HL-60/S4 treated with phorbol 12-myristate 13-acetate at 8.2 ng/mL for 4 days and 3 days (cell line): Measurements from ENCODE around the gene DAPP1.

ENCODE experiments used
- in situ Hi-C: fragments of 300-500 bp; cut with MboI; formaldehyde crosslinking; loops from 2 replicates; pipeline ENCODE4 v1.15.0; 2022; ENCODE audit warnings: low sequenced_read_pairs

Gene DAPP1

GRCh38 chr4:99893029-99893428, 76.4 kb downstream of the DAPP1 start:
- in situ Hi-C loops: loop anchor here (10.0 kb wide), 1 partner anchor 52 kb away; the partner anchor contains the start of gene DNAJB14

- in situ Hi-C loops: loop anchor here (10.0 kb wide), 1 partner anchor 51 kb away; the partner anchor contains the start of gene DNAJB14
Measured at GRCh38 chr4:99893839-99894160, 77.2 kb downstream of the DAPP1 start.

DNA sequence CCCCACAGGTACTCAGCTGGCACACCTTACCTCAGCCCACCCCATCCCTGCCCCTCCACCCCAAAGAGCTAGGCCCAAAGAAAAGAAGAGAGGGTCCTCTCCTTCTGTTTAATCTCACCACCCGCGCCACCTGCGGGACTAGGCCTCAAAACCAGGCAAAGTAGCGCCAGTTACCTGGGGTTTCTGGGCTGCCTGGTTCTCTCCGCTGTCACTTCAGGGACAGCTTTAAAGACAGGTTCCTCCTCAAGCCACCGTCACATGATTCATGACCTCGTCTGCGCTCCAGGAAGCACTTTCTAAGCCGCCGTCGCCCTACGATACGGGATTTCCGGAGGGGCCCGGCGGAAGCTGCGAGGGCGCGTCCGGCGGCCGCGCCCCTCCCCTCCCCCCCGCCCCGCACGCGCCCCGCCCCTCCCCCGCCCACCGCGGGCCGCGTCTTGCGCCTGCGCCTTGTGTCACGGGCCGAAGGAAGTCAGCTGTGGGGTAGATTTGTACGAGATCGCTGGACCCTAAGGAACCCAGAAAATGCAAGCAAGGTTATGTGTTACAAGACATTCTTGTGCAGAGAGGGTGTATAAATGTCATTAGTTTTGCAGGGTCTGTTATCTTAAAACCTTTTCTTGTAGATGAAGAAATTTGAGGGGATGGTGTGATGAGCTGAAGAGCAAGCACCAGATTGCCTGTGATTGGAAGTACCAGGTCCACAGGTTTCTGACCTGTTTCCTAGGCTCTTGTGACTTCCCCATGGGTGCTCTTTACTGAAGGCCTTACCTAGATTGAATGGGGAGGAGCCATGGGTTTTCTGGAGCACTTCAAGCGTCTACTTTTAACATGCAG, 77.8 kb downstream of the DAPP1 start, which contains the start of gene LAMTOR3:
TSS of gene LAMTOR3 (minus strand) at position 267 of the 837 bp plus-strand sequence. CDS start 464 bp downstream, outside the sequence.
- in situ Hi-C loops: loop anchor here (10.0 kb wide), 1 partner anchor 50 kb away; the partner anchor contains the start of gene DNAJB14

GRCh38 chr4:99894998-99895397, 78.4 kb downstream of the DAPP1 start:
- in situ Hi-C loops: loop anchor here (10.0 kb wide), 1 partner anchor 50 kb away; the partner anchor contains the start of gene DNAJB14

- in situ Hi-C loops: no loop called here
Measured at GRCh38 chr4:99915449-99915848, 98.8 kb downstream of the DAPP1 start.

- in situ Hi-C loops: no loop called here
Measured at GRCh38 chr4:99917575-99917974, 100.9 kb downstream of the DAPP1 start.

DNA sequence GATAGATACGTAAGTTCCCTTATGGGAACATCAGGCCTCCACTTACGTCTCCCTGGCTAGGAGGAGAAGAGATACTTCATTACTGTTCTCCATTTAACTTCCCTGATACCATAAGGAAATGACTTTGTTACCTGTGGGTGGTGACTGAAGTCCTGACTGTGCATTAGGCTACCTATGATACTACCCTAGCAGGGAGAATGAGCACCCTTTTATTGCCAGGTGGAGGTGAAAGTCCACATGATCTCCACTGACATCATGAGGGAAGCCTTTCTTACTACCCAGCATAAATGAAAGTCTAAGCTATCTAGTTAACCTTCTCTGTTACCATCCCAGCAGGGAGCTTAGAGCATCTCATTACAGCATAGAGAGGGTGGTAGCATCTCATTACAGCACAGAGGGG, 102.0 kb downstream of the DAPP1 start:
- in situ Hi-C loops: no loop called here
